ENCODE data around the gene ACOT4. TPM values are rescaled to one million over a fixed set of nuclear protein-coding genes. Genes with fewer than 3 reads are reported as not detected.
"Not testable (repeated sequence)": the region's sequence is repeated elsewhere in the genome, so short reads cannot be mapped to it uniquely, and the experiment has no call there.

ACOT4 gene
- total and polyA plus RNA-seq, 2 experiments from 2014 or later, result 0.24 to 0.61 TPM

DNA sequence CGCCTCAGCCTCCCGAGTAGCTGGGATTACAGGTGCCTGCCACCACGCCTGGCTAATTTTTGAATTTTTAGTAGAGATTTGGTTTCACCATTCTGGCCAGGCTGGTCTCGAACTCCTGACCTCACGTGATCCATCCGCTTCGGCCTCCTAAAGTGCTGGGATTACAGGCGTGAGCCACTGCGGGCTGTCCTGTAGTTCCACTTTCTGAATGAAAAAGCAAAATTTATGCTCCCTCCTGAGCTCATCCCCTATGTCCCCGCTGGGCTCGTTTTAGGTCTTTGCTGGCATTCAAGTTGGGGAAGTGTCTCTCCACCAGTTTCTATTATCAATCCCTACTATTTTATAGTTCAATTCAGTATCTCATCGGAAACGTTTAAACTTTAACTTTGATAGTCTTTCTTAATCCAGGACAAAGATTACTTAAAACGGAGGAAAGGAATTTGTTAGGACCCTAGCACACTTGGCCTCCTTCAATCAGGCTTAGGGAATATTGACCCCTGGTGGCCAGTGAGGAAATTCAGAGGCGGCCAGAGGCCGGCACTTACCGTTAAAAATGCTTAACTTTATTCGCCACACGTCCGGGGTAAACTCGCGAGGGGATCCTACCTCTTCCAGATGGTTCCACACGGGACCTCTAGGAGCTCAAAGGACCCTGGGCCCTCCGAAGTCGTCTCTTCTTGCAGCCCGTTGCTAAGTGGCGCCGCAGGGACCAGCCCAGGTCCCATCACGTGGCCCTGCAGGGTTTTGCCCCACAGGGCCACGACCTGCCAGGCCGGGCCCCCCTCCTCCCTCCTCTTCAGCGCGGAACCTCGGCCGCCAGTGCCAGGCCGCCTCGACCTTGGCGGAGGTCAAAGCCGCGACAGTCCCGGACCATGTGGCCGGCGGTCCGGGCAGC, 41.7 kb downstream of the ACOT4 start:
- H3K4me3 ChIP-seq, result no peak overlapping the region
- no peaks in the 10 kb centered on the region for H3K36me3 ChIP-seq
- H3K27me3 ChIP-seq, result no peaks in the 10 kb centered on the region
- DNase-seq (ENCODE audit: low read depth in 1 of 2, low spot score in 1 of 2), result peak; percentile 71 to 86
- H3K4me1 ChIP-seq (ENCODE audit: low read depth), result no peaks in the 10 kb centered on the region
- H3K9me3 ChIP-seq (ENCODE audit: low read depth), result no peaks in the 10 kb centered on the region
- TF ChIP-seq, protein P1, sequence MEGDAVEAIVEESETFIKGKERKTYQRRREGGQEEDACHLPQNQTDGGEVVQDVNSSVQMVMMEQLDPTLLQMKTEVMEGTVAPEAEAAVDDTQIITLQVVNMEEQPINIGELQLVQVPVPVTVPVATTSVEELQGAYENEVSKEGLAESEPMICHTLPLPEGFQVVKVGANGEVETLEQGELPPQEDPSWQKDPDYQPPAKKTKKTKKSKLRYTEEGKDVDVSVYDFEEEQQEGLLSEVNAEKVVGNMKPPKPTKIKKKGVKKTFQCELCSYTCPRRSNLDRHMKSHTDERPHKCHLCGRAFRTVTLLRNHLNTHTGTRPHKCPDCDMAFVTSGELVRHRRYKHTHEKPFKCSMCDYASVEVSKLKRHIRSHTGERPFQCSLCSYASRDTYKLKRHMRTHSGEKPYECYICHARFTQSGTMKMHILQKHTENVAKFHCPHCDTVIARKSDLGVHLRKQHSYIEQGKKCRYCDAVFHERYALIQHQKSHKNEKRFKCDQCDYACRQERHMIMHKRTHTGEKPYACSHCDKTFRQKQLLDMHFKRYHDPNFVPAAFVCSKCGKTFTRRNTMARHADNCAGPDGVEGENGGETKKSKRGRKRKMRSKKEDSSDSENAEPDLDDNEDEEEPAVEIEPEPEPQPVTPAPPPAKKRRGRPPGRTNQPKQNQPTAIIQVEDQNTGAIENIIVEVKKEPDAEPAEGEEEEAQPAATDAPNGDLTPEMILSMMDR (IDR thresholded peaks at IDR 0.05; ENCODE audit: low read depth, low read length), result peak; percentile 83
- no peak overlapping the region for H3K27ac ChIP-seq

DNA sequence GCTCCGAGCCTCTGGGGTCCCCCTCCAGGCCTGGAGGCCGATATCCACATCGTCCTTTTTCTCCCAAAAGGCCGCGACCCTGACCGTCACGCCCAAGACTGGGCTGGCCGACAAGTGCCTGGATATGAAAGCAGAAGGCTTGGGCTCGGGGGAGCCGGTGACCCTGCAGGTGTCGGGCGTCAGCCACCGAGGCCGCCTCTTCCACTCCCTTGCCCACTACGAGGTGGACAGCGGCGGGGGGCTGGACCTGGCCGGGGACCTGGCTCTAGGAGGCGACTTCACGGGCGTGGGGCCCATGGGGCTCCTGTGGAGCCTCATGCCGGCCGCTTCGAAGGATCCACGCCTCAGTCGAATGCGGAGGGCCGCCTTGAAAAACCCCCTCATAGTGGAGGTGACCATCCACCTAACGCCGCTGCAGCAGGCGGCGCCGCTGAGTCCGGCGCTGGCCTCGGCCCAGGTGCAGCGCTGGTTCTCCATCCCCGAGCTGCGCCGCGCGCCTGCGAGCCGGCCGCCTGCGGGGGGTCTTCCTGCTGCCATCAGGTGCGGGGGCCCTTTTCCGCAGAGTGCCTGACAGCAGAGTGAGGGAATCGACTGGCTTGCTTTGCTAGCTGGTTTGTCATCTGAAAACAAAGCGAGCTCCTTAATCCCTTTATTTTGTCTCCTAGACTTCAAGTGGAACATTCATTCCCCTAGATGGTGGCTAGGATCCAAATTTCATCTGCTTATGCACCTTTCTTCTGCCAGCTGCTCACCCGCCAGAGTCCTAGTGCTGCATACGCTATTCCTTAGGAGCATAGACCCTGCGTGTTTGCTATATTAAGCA, 42.5 kb downstream of the ACOT4 start:
- Histone ChIP-seq H3K27ac (no peak overlapping the region), H3K36me3 (no peaks in the 10 kb centered on the region), H3K4me3 (no peak overlapping the region), H3K27me3 (no peaks in the 10 kb centered on the region), H3K9me3 (ENCODE audit: low read depth) (no peaks in the 10 kb centered on the region), H3K4me1 (ENCODE audit: low read depth) (no peaks in the 10 kb centered on the region)
- TF ChIP-seq, protein P1 (IDR thresholded peaks at IDR 0.05; ENCODE audit: low read depth, low read length), result peak; percentile 52
- DNase-seq (ENCODE audit: low read depth in 1 of 2, low spot score in 1 of 2), result peak; percentile 43 to 54

DNA sequence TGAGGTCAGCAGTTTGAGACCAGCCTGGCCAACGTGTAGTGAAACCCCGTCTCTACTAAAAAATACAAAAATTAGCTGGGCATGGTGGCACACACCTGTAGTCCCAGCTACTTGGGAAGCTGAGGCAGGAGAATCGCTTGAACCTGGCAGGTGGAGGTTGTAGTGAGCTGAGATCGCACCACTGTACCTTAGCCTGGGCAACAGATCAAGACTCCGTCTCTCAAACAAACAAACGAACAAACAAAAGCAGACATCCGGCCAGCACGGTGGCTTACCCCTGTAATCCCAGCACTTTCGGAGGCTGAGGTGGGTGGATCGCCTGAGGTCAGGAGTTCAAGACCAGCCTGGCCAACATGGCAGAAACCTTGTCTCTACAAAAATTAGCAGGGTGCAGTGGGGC, 44.7 kb downstream of the ACOT4 start:
- not testable (repeated sequence) for H3K9me3 ChIP-seq (ENCODE audit: low read depth); H3K27ac ChIP-seq

DNA sequence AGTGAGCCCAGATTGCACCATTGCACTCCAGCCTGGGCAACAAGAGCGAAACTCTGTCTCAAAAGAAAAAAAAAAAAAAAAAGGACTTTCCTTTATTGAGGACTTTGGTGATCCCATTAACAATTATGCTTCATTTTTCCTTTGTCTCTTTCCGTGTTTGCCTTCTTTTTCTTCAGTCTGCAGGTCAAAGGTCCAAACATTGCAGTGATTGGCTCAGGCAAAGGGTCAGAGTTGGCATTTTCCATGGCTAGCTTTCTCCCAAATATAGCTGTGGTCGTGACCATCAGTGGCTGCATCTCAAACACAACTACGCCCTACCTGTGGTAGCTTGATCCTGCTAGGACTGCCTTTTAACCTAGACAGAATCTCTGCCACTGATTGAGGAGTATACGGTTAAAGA, 46.2 kb downstream of the ACOT4 start:
- DNase-seq (ENCODE audit: low read depth in 1 of 2, low spot score in 1 of 2), result no peak
- no peak overlapping the region for H3K4me3 ChIP-seq
- TF ChIP-seq, protein P1 (IDR thresholded peaks at IDR 0.05; ENCODE audit: low read depth, low read length), result no peak

More for the DNA sequence above, 44.7 kb downstream of the ACOT4 start:
- H3K36me3 ChIP-seq; H3K4me1 ChIP-seq (ENCODE audit: low read depth); H3K4me3 ChIP-seq; DNase-seq (ENCODE audit: low read depth in 1 of 2, low spot score in 1 of 2); H3K27me3 ChIP-seq: not testable (repeated sequence)

DNA sequence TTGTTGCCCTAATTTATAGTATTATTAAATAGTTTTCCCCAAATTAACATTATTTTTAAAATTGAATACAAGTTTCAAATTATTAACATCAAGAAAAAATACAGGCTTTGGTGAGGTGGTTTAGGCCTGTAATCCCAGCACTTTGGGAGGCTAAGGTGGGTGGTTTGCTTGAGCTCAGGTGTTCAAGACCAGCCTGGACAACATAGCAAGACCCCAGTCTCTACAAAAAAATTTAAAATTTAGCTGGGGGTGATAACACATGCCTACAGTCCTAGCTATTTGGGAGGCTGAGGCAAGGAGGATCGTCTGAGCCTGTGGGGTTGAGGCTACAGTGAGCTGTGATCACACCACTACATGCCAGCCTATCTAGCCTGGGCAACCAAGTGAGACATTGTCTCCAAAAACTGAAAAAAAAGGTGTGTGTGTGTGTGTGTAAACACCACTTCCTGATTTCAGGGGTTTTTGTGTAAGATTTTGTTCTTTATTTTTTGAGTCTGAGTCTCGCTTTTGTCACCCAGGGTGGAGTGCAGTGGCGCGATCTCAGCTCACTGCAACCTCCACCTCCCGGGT, 49.2 kb downstream of the ACOT4 start:
- H3K9me3 ChIP-seq (ENCODE audit: low read depth), result no peaks in the 10 kb centered on the region
- H3K36me3 ChIP-seq, result no peaks in the 10 kb centered on the region
- TF ChIP-seq, protein P1 (IDR thresholded peaks at IDR 0.05; ENCODE audit: low read depth, low read length), result no peak
- no peak overlapping the region for H3K27ac ChIP-seq
- H3K4me3 ChIP-seq, result no peak overlapping the region
- DNase-seq (ENCODE audit: low read depth in 1 of 2, low spot score in 1 of 2), result no peak
- H3K27me3 ChIP-seq, result no peaks in the 10 kb centered on the region
- H3K4me1 ChIP-seq (ENCODE audit: low read depth), result peaks cover 7% of the 10 kb centered on the region

More for the DNA sequence above, 46.2 kb downstream of the ACOT4 start:
- H3K27ac ChIP-seq, result no peak overlapping the region
- H3K27me3 ChIP-seq, result no peaks in the 10 kb centered on the region
- no peaks in the 10 kb centered on the region for H3K4me1 ChIP-seq (ENCODE audit: low read depth)
- no peaks in the 10 kb centered on the region for H3K36me3 ChIP-seq
- H3K9me3 ChIP-seq (ENCODE audit: low read depth), result no peaks in the 10 kb centered on the region

All from cardiac muscle cell (in vitro differentiated cells and primary cell).